Neural progenitor cell (in vitro differentiated cells): ENCODE results near the gene MEPCE.

Source experiments
- CTCF ChIP-seq: fragments of 200-600 bp; sonication (generic); IDR thresholded peaks from 2 replicates; pipeline ENCODE4 v1.5.1; 2017; ENCODE audit warnings: antibody characterized with exemption, mild to moderate bottlenecking
- EZH2 ChIP-seq: fragments of 200-600 bp; sonication (generic); IDR thresholded peaks from 2 replicates; pipeline ENCODE4 v1.6.1; 2017; ENCODE audit warnings: antibody characterized with exemption, mild to moderate bottlenecking, moderate library complexity

DNA sequence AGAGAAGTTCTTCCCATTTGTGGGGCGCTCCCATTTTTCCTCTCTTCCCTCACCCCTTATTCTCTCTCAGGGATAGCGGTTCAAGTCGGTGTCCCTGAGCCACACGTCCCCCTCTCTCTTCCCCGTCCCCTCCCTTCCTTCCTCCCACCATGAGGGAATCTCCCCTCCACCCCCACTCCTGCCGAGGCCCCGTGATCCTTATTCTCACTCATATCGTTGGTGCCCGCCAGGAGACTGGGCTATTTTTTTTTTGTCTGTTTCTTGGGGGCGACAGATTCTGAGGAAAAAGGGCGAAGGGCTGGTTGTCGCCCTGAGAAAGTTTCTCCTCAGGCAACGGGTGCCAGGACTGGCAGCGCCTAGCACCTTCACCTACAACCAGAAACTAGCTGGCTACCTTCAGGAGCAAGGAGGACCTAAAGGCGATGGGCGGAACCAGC lies 1.9 kb upstream of the MEPCE start:
- TF ChIP-seq EZH2: no peak
- TF ChIP-seq CTCF: no peak
